ENCODE results near the gene TMEM131L.
"Not testable (repeated sequence)": the region's sequence is repeated elsewhere in the genome, so short reads cannot be mapped to it uniquely, and the experiment has no call there.

TMEM131L gene

GRCh38 chr4:153545822-153546221 lies 79.7 kb downstream of the TMEM131L start:
- DNase-seq = no peak

- no peak for DNase-seq
These were observed 80.1 kb downstream of the TMEM131L start for GRCh38 chr4:153546280-153546679.

- DNase-seq = no peak
These were observed 81.4 kb downstream of the TMEM131L start for GRCh38 chr4:153547520-153547919.

GRCh38 chr4:153548907-153549306 lies 82.7 kb downstream of the TMEM131L start:
- not testable (repeated sequence) for DNase-seq

GRCh38 chr4:153549405-153549804 lies 83.2 kb downstream of the TMEM131L start:
- no peak for DNase-seq

GRCh38 chr4:153553155-153553818 lies 87.1 kb downstream of the TMEM131L start:
- no peak for DNase-seq

GRCh38 chr4:153553819-153554170 lies 87.6 kb downstream of the TMEM131L start:
- DNase-seq = no peak

GRCh38 chr4:153555730-153556434 lies 89.7 kb downstream of the TMEM131L start:
- no peak for DNase-seq

GRCh38 chr4:153556435-153556815 lies 90.3 kb downstream of the TMEM131L start:
- DNase-seq = no peak

- no peak for DNase-seq
These were observed 94.7 kb downstream of the TMEM131L start for GRCh38 chr4:153560908-153561307.

- DNase-seq = no peak
These were observed 98.7 kb downstream of the TMEM131L start for GRCh38 chr4:153564630-153565525.

GRCh38 chr4:153566631-153567150 lies 100.5 kb downstream of the TMEM131L start:
- no peak for DNase-seq

GRCh38 chr4:153567660-153568059 lies 101.5 kb downstream of the TMEM131L start:
- not testable (repeated sequence) for DNase-seq

GRCh38 chr4:153570228-153570973 lies 104.2 kb downstream of the TMEM131L start:
- DNase-seq = no peak

- no peak for DNase-seq
These were observed 104.9 kb downstream of the TMEM131L start for GRCh38 chr4:153571006-153571545.

- no peak for DNase-seq
These were observed 106.4 kb downstream of the TMEM131L start for GRCh38 chr4:153572609-153573008.

- DNase-seq = no peak
These were observed 107.1 kb downstream of the TMEM131L start for GRCh38 chr4:153573221-153573620.

GRCh38 chr4:153573881-153574802 lies 108.0 kb downstream of the TMEM131L start:
- DNase-seq = peak; percentile 46

GRCh38 chr4:153576443-153576774 lies 110.2 kb downstream of the TMEM131L start:
- no peak for DNase-seq

- DNase-seq = no peak
These were observed 110.9 kb downstream of the TMEM131L start for GRCh38 chr4:153577053-153577452.

- no peak for DNase-seq
These were observed 113.2 kb downstream of the TMEM131L start for GRCh38 chr4:153579410-153579809.
